ENCODE results near the gene DLAT.

DNA sequence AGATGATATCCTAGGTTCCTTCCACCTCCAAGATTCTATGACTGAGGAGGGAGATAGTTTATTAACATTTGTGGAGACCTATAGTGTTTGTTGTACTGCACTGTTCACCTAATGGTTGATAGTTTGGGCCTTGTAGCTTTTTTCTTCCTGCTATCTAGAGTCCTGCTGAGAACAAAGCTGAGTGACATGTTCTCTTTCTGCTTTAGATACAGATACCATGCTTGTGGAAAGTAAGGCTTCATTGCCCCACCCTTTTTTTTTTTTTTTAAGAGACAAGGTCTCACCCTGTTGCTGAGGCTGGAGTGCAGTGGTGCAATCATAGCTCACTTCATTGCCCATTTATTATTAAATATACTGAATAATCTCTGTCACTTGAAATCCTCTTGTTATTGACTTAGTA, 12.3 kb downstream of the DLAT start:
- TF ChIP-seq, protein P1, sequence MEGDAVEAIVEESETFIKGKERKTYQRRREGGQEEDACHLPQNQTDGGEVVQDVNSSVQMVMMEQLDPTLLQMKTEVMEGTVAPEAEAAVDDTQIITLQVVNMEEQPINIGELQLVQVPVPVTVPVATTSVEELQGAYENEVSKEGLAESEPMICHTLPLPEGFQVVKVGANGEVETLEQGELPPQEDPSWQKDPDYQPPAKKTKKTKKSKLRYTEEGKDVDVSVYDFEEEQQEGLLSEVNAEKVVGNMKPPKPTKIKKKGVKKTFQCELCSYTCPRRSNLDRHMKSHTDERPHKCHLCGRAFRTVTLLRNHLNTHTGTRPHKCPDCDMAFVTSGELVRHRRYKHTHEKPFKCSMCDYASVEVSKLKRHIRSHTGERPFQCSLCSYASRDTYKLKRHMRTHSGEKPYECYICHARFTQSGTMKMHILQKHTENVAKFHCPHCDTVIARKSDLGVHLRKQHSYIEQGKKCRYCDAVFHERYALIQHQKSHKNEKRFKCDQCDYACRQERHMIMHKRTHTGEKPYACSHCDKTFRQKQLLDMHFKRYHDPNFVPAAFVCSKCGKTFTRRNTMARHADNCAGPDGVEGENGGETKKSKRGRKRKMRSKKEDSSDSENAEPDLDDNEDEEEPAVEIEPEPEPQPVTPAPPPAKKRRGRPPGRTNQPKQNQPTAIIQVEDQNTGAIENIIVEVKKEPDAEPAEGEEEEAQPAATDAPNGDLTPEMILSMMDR (IDR thresholded peaks at IDR 0.05; ENCODE audit: insufficient read depth, low read length, poor library complexity, severe bottlenecking): no peak
- no peak for TF ChIP-seq EZH2phosphoT487 (conservative IDR thresholded peaks at IDR 0.05; ENCODE audit: low read length)
